NCI-H82 treated with DMSO at 0.1 percent for 48 hours (cell line): ENCODE results near the gene NHS.

ENCODE experiments used
- DNase-seq: peaks from one replicate; lab custom pipeline; 2025; ENCODE audit not compliant: unreplicated experiment; lab: John Stamatoyannopoulos, UW

The NHS gene

GRCh38 chrX:17719711-17720110 lies 344.7 kb downstream of the NHS start:
- no peak for DNase-seq

GRCh38 chrX:17721715-17722114 lies 346.7 kb downstream of the NHS start:
- no peak for DNase-seq

GRCh38 chrX:17725181-17725580 lies 350.2 kb downstream of the NHS start:
- no peak for DNase-seq

- DNase-seq = no peak
Observed at GRCh38 chrX:17732138-17732783, 357.3 kb downstream of the NHS start.

GRCh38 chrX:17735406-17735805 lies 360.4 kb downstream of the NHS start:
- no peak for DNase-seq

- no peak for DNase-seq
Observed at GRCh38 chrX:17736478-17736855, 361.5 kb downstream of the NHS start.

GRCh38 chrX:17736856-17737709 lies 362.1 kb downstream of the NHS start, which contains the start of gene SCML1:
Gene SCML1, plus strand, starts transcription at chrX:17737493. Its CDS starts 6,694 bp downstream, at chrX:17744187.
- peak; percentile 90 for DNase-seq

GRCh38 chrX:17737710-17737985 lies 362.6 kb downstream of the NHS start:
- DNase-seq = no peak

GRCh38 chrX:17737986-17738713 lies 363.1 kb downstream of the NHS start:
- peak; percentile 28 for DNase-seq

- DNase-seq = no peak
Observed at GRCh38 chrX:17738737-17739535, 363.9 kb downstream of the NHS start.

GRCh38 chrX:17740137-17741122 lies 365.4 kb downstream of the NHS start:
- peak; percentile 23 for DNase-seq

- DNase-seq = peak; percentile 47
Observed at GRCh38 chrX:17741123-17741511, 366.1 kb downstream of the NHS start.

- no peak for DNase-seq
Observed at GRCh38 chrX:17743913-17744312, 368.9 kb downstream of the NHS start.

GRCh38 chrX:17744896-17745523 lies 370.0 kb downstream of the NHS start:
- DNase-seq = no peak

GRCh38 chrX:17747692-17748091 lies 372.7 kb downstream of the NHS start:
- no peak for DNase-seq

- DNase-seq = no peak
Observed at GRCh38 chrX:17748684-17749083, 373.7 kb downstream of the NHS start.

- no peak for DNase-seq
Observed at GRCh38 chrX:17750436-17750835, 375.4 kb downstream of the NHS start.

- DNase-seq = no peak
Observed at GRCh38 chrX:17758382-17758781, 383.4 kb downstream of the NHS start.

- DNase-seq = no peak
Observed at GRCh38 chrX:17759990-17760389, 385.0 kb downstream of the NHS start.

- no peak for DNase-seq
Observed at GRCh38 chrX:17767734-17768133, 392.7 kb downstream of the NHS start.
